OCI-LY1 (cell line): ENCODE measurements around the gene FRRS1.

Source experiments
- EZH2 ChIP-seq: fragments of 200-600 bp; sonication (generic), shearing (Covaris generic); IDR thresholded peaks from 2 replicates; pipeline ENCODE4 v1.8.0; 2017; ENCODE audit warnings: borderline replicate concordance, mixed run types, mild to moderate bottlenecking, antibody characterized with exemption, low read length, moderate library complexity, mixed read lengths
- TF ChIP-seq, protein P1 (sequence below): fragments of 200-600 bp; sonication (generic), shearing (Covaris generic); IDR thresholded peaks from 2 replicates; pipeline ENCODE4 v1.5.1; 2017; ENCODE audit warnings: mild to moderate bottlenecking, antibody characterized with exemption, low read length, moderate library complexity, mixed read lengths

DNA sequence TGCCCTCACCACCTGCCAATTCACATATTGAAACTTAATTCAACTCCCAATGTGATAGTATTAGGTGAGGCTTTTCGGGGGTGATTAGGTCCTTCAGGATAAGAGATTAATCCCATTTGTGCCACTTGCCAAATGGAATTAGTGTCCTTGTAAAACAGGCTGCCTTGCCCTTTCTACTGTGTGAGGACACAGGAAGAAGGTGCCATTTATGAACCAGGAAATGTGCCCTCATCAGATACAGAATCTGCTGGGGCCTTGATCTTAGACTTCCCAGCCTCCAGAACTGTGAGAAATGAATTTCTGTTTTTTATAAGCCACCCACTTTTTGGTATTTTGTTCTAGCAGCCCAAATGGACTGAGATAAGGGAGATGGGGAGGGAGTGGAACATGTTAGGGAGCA is 44.6 kb upstream of the FRRS1 start:
- TF ChIP-seq, protein P1, sequence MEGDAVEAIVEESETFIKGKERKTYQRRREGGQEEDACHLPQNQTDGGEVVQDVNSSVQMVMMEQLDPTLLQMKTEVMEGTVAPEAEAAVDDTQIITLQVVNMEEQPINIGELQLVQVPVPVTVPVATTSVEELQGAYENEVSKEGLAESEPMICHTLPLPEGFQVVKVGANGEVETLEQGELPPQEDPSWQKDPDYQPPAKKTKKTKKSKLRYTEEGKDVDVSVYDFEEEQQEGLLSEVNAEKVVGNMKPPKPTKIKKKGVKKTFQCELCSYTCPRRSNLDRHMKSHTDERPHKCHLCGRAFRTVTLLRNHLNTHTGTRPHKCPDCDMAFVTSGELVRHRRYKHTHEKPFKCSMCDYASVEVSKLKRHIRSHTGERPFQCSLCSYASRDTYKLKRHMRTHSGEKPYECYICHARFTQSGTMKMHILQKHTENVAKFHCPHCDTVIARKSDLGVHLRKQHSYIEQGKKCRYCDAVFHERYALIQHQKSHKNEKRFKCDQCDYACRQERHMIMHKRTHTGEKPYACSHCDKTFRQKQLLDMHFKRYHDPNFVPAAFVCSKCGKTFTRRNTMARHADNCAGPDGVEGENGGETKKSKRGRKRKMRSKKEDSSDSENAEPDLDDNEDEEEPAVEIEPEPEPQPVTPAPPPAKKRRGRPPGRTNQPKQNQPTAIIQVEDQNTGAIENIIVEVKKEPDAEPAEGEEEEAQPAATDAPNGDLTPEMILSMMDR = no peak
- no peak for TF ChIP-seq EZH2
